Measurements from ENCODE around the gene SDHAF2.
"Not testable (repeated sequence)": the region's sequence is repeated elsewhere in the genome, so short reads cannot be mapped to it uniquely, and the experiment has no call there.

SDHAF2 gene

GRCh38 chr11:61479360-61480058 is 49.6 kb downstream of the SDHAF2 start:
- DNase-seq, result not testable (repeated sequence)

- DNase-seq, result no peak
Measured at GRCh38 chr11:61480261-61480993, 50.5 kb downstream of the SDHAF2 start.

- DNase-seq, result peak; percentile 51
Measured at GRCh38 chr11:61480994-61481335, 51.0 kb downstream of the SDHAF2 start.

- no peak for DNase-seq
Measured at GRCh38 chr11:61481806-61482205, 51.9 kb downstream of the SDHAF2 start.

- DNase-seq, result no peak
Measured at GRCh38 chr11:61482513-61482912, 52.6 kb downstream of the SDHAF2 start.

- no peak for DNase-seq
Measured at GRCh38 chr11:61484541-61484940, 54.6 kb downstream of the SDHAF2 start.

GRCh38 chr11:61485080-61485479 is 55.2 kb downstream of the SDHAF2 start:
- DNase-seq, result no peak

- no peak for DNase-seq
Measured at GRCh38 chr11:61486011-61486620, 56.2 kb downstream of the SDHAF2 start.

GRCh38 chr11:61486779-61487178 is 56.9 kb downstream of the SDHAF2 start:
- no peak for DNase-seq

- DNase-seq, result no peak
Measured at GRCh38 chr11:61487342-61488025, 57.6 kb downstream of the SDHAF2 start.

- no peak for DNase-seq
Measured at GRCh38 chr11:61488651-61489291, 58.8 kb downstream of the SDHAF2 start.

GRCh38 chr11:61489833-61490721 is 60.2 kb downstream of the SDHAF2 start:
- no peak for DNase-seq

- no peak for DNase-seq
Measured at GRCh38 chr11:61491736-61492395, 61.9 kb downstream of the SDHAF2 start.

GRCh38 chr11:61494381-61494961 is 64.5 kb downstream of the SDHAF2 start:
- DNase-seq, result peak; percentile 48

GRCh38 chr11:61495801-61496601 is 66.1 kb downstream of the SDHAF2 start:
- peak; percentile 98 for DNase-seq
